Measurements from ENCODE around the gene SEMA6B. TPM values are rescaled to one million over a fixed set of nuclear protein-coding genes. Genes with fewer than 3 reads are reported as not detected.

SEMA6B gene
- polyA plus RNA-seq, 1 donor from 2014 or later, result 21.6 TPM

- peaks cover 6% of the 10 kb centered on the region for H4K20me1 ChIP-seq (ENCODE audit: insufficient read depth)
- no peak overlapping the region for H3K9ac ChIP-seq (ENCODE audit: low read length)
- TF ChIP-seq CTCF (IDR thresholded peaks at IDR 0.05; ENCODE audit: poor library complexity, severe bottlenecking) (no peak), EP300 (conservative IDR thresholded peaks at IDR 0.05; ENCODE audit: poor library complexity, severe bottlenecking) (no peak), EZH2 (IDR thresholded peaks at IDR 0.05; ENCODE audit: borderline replicate concordance, insufficient read depth, low read length, poor library complexity, severe bottlenecking) (no peak), POLR2AphosphoS5 (IDR thresholded peaks at IDR 0.05) (no peak), REST (IDR thresholded peaks at IDR 0.05; ENCODE audit: borderline replicate concordance) (no peak), TAF1 (IDR thresholded peaks at IDR 0.05; ENCODE audit: low read depth) (no peak), MXI1 (conservative IDR thresholded peaks at IDR 0.05; ENCODE audit: poor library complexity, severe bottlenecking) (no peak), RAD21 (conservative IDR thresholded peaks at IDR 0.05) (no peak), SMC3 (conservative IDR thresholded peaks at IDR 0.05; ENCODE audit: poor library complexity) (no peak)
- H3K4me3 ChIP-seq (ENCODE audit: low read length), result no peak overlapping the region
- H3K27me3 ChIP-seq (ENCODE audit: insufficient read depth, low read depth, low read length), result no peaks in the 10 kb centered on the region
- no peaks in the 10 kb centered on the region for H3K9me3 ChIP-seq (ENCODE audit: low read length)
- no peaks in the 10 kb centered on the region for H3F3A ChIP-seq (ENCODE audit: insufficient read depth, low read length, poor library complexity, severe bottlenecking)
- no peak overlapping the region for H3K4me2 ChIP-seq (ENCODE audit: low read length)
- no peak overlapping the region for H3K27ac ChIP-seq (ENCODE audit: low read length)
- H3K79me2 ChIP-seq (replicated peaks; ENCODE audit: insufficient read depth, low read length), result no peaks in the 10 kb centered on the region
- H3K9me2 ChIP-seq (ENCODE audit: insufficient read depth, low read length), result no peaks in the 10 kb centered on the region
- H2AFZ ChIP-seq (ENCODE audit: low read depth, low read length), result no peak overlapping the region
- H3K36me3 ChIP-seq (ENCODE audit: insufficient read depth, low read length), result no peaks in the 10 kb centered on the region
These were observed 11.4 kb upstream of the SEMA6B start for GRCh38 chr19:4570916-4571304.

- no peaks in the 10 kb centered on the region for H3K9me3 ChIP-seq (ENCODE audit: low read length)
- H3K79me2 ChIP-seq (replicated peaks; ENCODE audit: insufficient read depth, low read length), result no peaks in the 10 kb centered on the region
These were observed 10.9 kb upstream of the SEMA6B start for GRCh38 chr19:4570402-4570801.

More at GRCh38 chr19:4570402-4570801, 10.9 kb upstream of the SEMA6B start:
- Histone ChIP-seq H3K36me3 (ENCODE audit: insufficient read depth, low read length) (no peaks in the 10 kb centered on the region), H3K4me3 (ENCODE audit: low read length) (no peak overlapping the region), H3K9ac (ENCODE audit: low read length) (no peak overlapping the region), H2AFZ (ENCODE audit: low read depth, low read length) (no peak overlapping the region), H3K27me3 (ENCODE audit: insufficient read depth, low read depth, low read length) (no peaks in the 10 kb centered on the region), H3K9me2 (ENCODE audit: insufficient read depth, low read length) (no peaks in the 10 kb centered on the region), H3K27ac (ENCODE audit: low read length) (no peak overlapping the region), H3F3A (ENCODE audit: insufficient read depth, low read length, poor library complexity, severe bottlenecking) (no peaks in the 10 kb centered on the region), H4K20me1 (ENCODE audit: insufficient read depth) (peaks cover 6% of the 10 kb centered on the region), H3K4me2 (ENCODE audit: low read length) (no peak overlapping the region)
- no peak for TF ChIP-seq REST (IDR thresholded peaks at IDR 0.05; ENCODE audit: borderline replicate concordance)
- TF ChIP-seq SMC3 (conservative IDR thresholded peaks at IDR 0.05; ENCODE audit: poor library complexity), result no peak
- TF ChIP-seq RAD21 (conservative IDR thresholded peaks at IDR 0.05), result no peak
- TF ChIP-seq EP300 (conservative IDR thresholded peaks at IDR 0.05; ENCODE audit: poor library complexity, severe bottlenecking), result no peak
- no peak for TF ChIP-seq CTCF (IDR thresholded peaks at IDR 0.05; ENCODE audit: poor library complexity, severe bottlenecking)
- TF ChIP-seq MXI1 (conservative IDR thresholded peaks at IDR 0.05; ENCODE audit: poor library complexity, severe bottlenecking), result no peak

All from neural cell (in vitro differentiated cells).